ENCODE results near the gene STK17A. TPM values are rescaled to one million over a fixed set of nuclear protein-coding genes. Genes with fewer than 3 reads are reported as not detected.

STK17A gene
- total RNA-seq: 10 to 100 TPM; 18.2 to 78.0 (median 38.6) TPM

- TF ChIP-seq POLR2A (IDR thresholded peaks at IDR 0.05): peak in 3 of 4 donors; percentile 77 to 95 (median 92)
- peak; percentile 99 to 100 (median 100) for TF ChIP-seq CTCF (IDR thresholded peaks at IDR 0.05)
- no peak for TF ChIP-seq EP300 (IDR thresholded peaks at IDR 0.05)
- TF ChIP-seq POLR2AphosphoS5 (IDR thresholded peaks at IDR 0.05): peak; percentile 62 to 87
- peak within 1 kb of the TSS; percentile 95 to 98 (median 96) for H3K27ac ChIP-seq
- peak; percentile 98 to 99 for DNase-seq
- H3K27me3 ChIP-seq: no peaks in the 10 kb centered on the region
- peak within 1 kb of the TSS; percentile 74 to 96 (median 84) for H3K4me3 ChIP-seq
- H3K9me3 ChIP-seq: no peaks in the 10 kb centered on the region
- WGBS, 2 donors: 2% methylated on average over 21 of the region's 83 CpGs
- no peaks in the 10 kb centered on the region for H3K36me3 ChIP-seq
- ATAC-seq (ENCODE audit: low FRiP score in 2 of 2): peak; percentile 98 to 99
- peaks cover 15 to 34% (median 25%) of the 10 kb centered on the region in 4 donors for H3K4me1 ChIP-seq
Observed at GRCh38 chr7:43582503-43583423, at the start of gene STK17A. Gene STK17A (plus strand): TSS chr7:43583108. CDS start chr7:43583244, 136 bp downstream.

- no peaks in the 10 kb centered on the region for H3K36me3 ChIP-seq
- no peaks in the 10 kb centered on the region for H3K27me3 ChIP-seq
- TF ChIP-seq CTCF (IDR thresholded peaks at IDR 0.05) (no peak), EP300 (IDR thresholded peaks at IDR 0.05) (no peak), POLR2AphosphoS5 (IDR thresholded peaks at IDR 0.05) (no peak), POLR2A (IDR thresholded peaks at IDR 0.05) (no peak)
- no peak overlapping the region for H3K4me3 ChIP-seq
- DNase-seq (no peak), ATAC-seq (ENCODE audit: low FRiP score in 2 of 2) (peak in 1 of 2 donors; percentile 8)
- no peaks in the 10 kb centered on the region for H3K4me1 ChIP-seq
- H3K27ac ChIP-seq: no peak overlapping the region
- 57 to 70% methylated on average over 6 of the region's 6 CpGs for WGBS, 2 donors
- no peaks in the 10 kb centered on the region for H3K9me3 ChIP-seq
Observed at GRCh38 chr7:43533801-43534479, 49.0 kb upstream of the STK17A start.

GRCh38 chr7:43535031-43535451 lies 47.9 kb upstream of the STK17A start:
- TF ChIP-seq POLR2A (IDR thresholded peaks at IDR 0.05) (no peak), EP300 (IDR thresholded peaks at IDR 0.05) (no peak), POLR2AphosphoS5 (IDR thresholded peaks at IDR 0.05) (no peak), CTCF (IDR thresholded peaks at IDR 0.05) (no peak)
- WGBS, 2 donors: 94 to 95% methylated on average over 4 of the region's 4 CpGs
- Histone ChIP-seq H3K4me1 (no peaks in the 10 kb centered on the region), H3K27ac (no peak overlapping the region), H3K27me3 (no peaks in the 10 kb centered on the region), H3K4me3 (no peak overlapping the region), H3K9me3 (no peaks in the 10 kb centered on the region), H3K36me3 (no peaks in the 10 kb centered on the region)
- ATAC-seq (ENCODE audit: low FRiP score in 2 of 2) (peak in 1 of 2 donors; percentile 69), DNase-seq (no peak)

GRCh38 chr7:43535810-43536585 lies 46.9 kb upstream of the STK17A start:
- peak in 1 of 2 donors; percentile 86 for ATAC-seq (ENCODE audit: low FRiP score in 2 of 2)
- Histone ChIP-seq H3K4me1 (no peaks in the 10 kb centered on the region), H3K36me3 (no peaks in the 10 kb centered on the region), H3K4me3 (no peak overlapping the region), H3K9me3 (no peaks in the 10 kb centered on the region), H3K27ac (no peak overlapping the region), H3K27me3 (no peaks in the 10 kb centered on the region)
- TF ChIP-seq EP300 (IDR thresholded peaks at IDR 0.05): no peak
- no peak for TF ChIP-seq POLR2A (IDR thresholded peaks at IDR 0.05)
- no peak for TF ChIP-seq POLR2AphosphoS5 (IDR thresholded peaks at IDR 0.05)
- no peak for TF ChIP-seq CTCF (IDR thresholded peaks at IDR 0.05)
- 88 to 91% methylated on average over 6 of the region's 6 CpGs for WGBS, 2 donors
- DNase-seq: no peak

Data from upper lobe of left lung (tissue), 6 donors.